Cardiac fibroblast (primary cell): ENCODE data around the gene CBFA2T3.

Source experiments
- DNase-seq, 2 donors: peaks; one replicate each; pipeline versions ENCODE4 v3.0.0 to v3.0.0-alpha.2; 2010; ENCODE audit warnings: low read depth in 2 of 2
- H3K4me3 ChIP-seq, 2 donors: replicated peaks in 1 of 2; 1 replicate in 1 of 2; 2 replicates in 1 of 2; pipeline ENCODE4 v1.5.1; 2011; ENCODE audit warnings: low read depth in 2 of 2, low read length in 2 of 2, mild to moderate bottlenecking in 2 of 2, moderate library complexity in 1 of 2
- TF ChIP-seq, protein P1 (sequence below): IDR thresholded peaks from one replicate; pipeline ENCODE4 v1.5.1; 2011; ENCODE audit warnings: low read depth, mild to moderate bottlenecking, low read length, inconsistent platforms

Gene CBFA2T3

DNA sequence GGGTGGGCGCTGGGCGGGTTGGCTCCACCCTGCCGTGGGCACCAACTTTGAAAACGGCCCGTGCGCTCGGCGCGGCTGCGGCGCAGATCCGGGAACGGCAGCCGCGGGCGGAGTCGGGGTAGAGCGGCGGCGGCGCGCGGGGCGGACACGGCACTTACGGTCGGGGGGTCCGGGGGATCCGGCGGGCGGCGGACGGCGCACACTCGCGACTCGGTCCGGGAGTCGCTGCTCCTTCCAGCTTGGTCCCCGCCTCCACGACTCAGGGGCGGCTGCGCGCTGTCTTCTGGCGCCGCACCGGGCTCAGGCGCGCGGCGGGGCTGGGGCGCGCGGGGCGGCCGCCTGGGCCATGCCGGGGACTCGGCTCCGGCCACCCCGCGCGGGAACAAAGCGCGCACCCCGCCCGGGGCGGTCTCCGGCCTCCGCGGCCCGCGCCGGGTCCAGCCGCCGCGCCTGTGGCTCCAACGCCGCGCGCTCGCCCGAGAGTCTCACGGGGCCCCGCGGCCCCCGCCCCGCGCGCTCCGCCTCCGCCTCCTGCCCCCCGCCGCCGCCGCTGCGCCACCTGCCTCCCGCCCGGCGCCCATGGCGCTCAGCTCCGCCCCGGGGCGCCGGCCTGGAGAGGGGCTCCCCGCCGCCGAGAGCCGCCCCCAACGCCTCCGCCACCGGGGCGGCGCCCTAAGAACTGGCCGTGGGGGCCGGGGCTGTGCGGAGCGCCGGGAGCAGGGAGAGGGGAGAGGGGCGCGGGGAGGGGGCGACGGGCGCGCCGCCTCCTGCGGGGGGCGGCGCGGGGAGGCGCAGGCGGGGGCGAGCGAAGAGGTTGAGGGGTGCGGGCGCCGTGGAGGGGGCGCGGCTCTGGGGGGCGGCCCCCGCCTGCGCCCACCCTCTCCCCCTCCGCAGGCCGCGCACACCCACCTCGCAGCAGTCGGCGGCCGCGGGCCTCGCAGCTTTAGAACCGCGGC lies 35.9 kb downstream of the CBFA2T3 start:
- no peak for DNase-seq
- TF ChIP-seq, protein P1, sequence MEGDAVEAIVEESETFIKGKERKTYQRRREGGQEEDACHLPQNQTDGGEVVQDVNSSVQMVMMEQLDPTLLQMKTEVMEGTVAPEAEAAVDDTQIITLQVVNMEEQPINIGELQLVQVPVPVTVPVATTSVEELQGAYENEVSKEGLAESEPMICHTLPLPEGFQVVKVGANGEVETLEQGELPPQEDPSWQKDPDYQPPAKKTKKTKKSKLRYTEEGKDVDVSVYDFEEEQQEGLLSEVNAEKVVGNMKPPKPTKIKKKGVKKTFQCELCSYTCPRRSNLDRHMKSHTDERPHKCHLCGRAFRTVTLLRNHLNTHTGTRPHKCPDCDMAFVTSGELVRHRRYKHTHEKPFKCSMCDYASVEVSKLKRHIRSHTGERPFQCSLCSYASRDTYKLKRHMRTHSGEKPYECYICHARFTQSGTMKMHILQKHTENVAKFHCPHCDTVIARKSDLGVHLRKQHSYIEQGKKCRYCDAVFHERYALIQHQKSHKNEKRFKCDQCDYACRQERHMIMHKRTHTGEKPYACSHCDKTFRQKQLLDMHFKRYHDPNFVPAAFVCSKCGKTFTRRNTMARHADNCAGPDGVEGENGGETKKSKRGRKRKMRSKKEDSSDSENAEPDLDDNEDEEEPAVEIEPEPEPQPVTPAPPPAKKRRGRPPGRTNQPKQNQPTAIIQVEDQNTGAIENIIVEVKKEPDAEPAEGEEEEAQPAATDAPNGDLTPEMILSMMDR: no peak
- no peak overlapping the region for H3K4me3 ChIP-seq

GRCh38 chr16:88939972-88940861 lies 36.8 kb downstream of the CBFA2T3 start:
- DNase-seq: no peak
- H3K4me3 ChIP-seq: no peak overlapping the region
- TF ChIP-seq, protein P1: no peak

GRCh38 chr16:88939245-88939971 lies 37.6 kb downstream of the CBFA2T3 start:
- no peak for DNase-seq
- H3K4me3 ChIP-seq: no peak overlapping the region
- TF ChIP-seq, protein P1: no peak

DNA sequence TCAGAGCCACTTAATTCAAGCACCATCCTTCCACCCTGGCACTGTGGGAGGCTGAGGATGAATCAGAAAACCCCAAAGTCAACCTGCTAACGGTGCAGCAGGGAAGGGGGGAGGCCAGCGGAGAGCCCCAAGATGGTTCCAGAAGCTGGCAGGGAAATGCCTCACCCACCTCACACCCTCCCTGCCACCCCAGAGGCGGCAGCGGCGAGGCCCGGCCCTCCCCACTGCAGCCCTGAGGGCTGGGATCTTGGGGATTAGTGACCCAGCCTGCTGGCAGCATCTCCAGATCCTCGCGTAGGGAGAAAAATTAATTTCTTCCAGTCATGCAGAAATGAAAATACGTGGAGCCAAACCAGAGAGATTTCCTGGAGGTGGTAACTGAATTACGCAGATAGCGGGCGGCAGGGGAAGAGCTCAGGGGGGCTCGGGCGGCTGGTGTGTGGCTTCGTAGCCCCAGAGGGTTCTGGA lies 38.2 kb downstream of the CBFA2T3 start:
- TF ChIP-seq, protein P1: no peak
- H3K4me3 ChIP-seq: no peak overlapping the region
- no peak for DNase-seq

- DNase-seq: no peak
- TF ChIP-seq, protein P1: no peak
- no peak overlapping the region for H3K4me3 ChIP-seq
Observed at GRCh38 chr16:88938119-88938776, 38.8 kb downstream of the CBFA2T3 start.

- H3K4me3 ChIP-seq: no peak overlapping the region
- TF ChIP-seq, protein P1: no peak
- no peak for DNase-seq
Observed at GRCh38 chr16:88937206-88937621, 39.8 kb downstream of the CBFA2T3 start.
